Measurements from ENCODE around the gene GHR.

GHR gene

DNA sequence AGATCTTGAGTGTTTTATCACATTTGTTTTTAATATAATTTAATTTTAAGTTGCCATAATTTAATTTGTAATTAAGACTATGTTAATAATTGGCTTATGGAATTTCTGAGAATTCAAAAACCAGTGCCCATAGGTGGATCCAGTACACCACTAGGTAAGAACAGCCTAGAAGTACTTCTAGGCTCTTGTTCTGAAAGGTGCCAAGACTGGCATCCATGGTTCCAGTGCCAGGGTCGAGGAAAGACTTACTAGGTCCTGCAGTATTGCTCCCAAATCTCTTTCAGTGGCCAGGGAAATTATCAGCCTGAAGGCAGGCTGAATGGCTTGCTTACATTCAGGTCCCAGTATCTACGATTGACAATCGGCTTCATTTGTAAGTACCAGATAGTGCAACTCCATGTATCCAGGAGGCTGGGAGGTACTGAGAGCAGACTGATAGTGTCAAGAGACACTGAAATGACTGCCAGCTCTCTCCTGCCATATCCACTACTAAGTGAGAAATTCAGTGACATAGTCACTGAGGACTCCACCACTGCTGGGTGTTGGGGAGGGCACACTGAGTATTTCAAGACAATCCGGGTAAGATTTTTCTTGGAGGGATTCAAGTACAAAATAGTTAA, 174.2 kb downstream of the GHR start:
- Histone ChIP-seq H3K4me1 (ENCODE audit: insufficient read depth, low read length, severe bottlenecking) (no peaks in the 10 kb centered on the region), H3K27ac (ENCODE audit: low read depth, low read length, poor library complexity, severe bottlenecking) (no peak overlapping the region), H2AFZ (ENCODE audit: low read length) (no peak overlapping the region), H3K79me2 (ENCODE audit: insufficient read depth, low read length) (no peaks in the 10 kb centered on the region), H3K9ac (ENCODE audit: low read length) (no peak overlapping the region), H3K9me3 (ENCODE audit: low read length) (no peaks in the 10 kb centered on the region), H3K36me3 (ENCODE audit: insufficient read depth, low read length) (no peaks in the 10 kb centered on the region), H3K4me3 (ENCODE audit: low read depth, low read length, poor library complexity, severe bottlenecking) (no peak overlapping the region), H3K4me2 (ENCODE audit: low read length) (no peak overlapping the region), H4K20me1 (ENCODE audit: insufficient read depth, low read length) (no peaks in the 10 kb centered on the region), H3F3A (ENCODE audit: insufficient read depth, low read length) (no peaks in the 10 kb centered on the region), H3K9me2 (ENCODE audit: low read depth, low read length) (no peaks in the 10 kb centered on the region; the same call in 1 of the 2 replicates), H3K27me3 (ENCODE audit: insufficient read depth, low read length) (no peaks in the 10 kb centered on the region)
- TF ChIP-seq EZH2 (IDR thresholded peaks at IDR 0.05; ENCODE audit: borderline replicate concordance, low read length): no peak
- TF ChIP-seq, protein P1, sequence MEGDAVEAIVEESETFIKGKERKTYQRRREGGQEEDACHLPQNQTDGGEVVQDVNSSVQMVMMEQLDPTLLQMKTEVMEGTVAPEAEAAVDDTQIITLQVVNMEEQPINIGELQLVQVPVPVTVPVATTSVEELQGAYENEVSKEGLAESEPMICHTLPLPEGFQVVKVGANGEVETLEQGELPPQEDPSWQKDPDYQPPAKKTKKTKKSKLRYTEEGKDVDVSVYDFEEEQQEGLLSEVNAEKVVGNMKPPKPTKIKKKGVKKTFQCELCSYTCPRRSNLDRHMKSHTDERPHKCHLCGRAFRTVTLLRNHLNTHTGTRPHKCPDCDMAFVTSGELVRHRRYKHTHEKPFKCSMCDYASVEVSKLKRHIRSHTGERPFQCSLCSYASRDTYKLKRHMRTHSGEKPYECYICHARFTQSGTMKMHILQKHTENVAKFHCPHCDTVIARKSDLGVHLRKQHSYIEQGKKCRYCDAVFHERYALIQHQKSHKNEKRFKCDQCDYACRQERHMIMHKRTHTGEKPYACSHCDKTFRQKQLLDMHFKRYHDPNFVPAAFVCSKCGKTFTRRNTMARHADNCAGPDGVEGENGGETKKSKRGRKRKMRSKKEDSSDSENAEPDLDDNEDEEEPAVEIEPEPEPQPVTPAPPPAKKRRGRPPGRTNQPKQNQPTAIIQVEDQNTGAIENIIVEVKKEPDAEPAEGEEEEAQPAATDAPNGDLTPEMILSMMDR (IDR thresholded peaks at IDR 0.05; ENCODE audit: low read length): no peak

DNA sequence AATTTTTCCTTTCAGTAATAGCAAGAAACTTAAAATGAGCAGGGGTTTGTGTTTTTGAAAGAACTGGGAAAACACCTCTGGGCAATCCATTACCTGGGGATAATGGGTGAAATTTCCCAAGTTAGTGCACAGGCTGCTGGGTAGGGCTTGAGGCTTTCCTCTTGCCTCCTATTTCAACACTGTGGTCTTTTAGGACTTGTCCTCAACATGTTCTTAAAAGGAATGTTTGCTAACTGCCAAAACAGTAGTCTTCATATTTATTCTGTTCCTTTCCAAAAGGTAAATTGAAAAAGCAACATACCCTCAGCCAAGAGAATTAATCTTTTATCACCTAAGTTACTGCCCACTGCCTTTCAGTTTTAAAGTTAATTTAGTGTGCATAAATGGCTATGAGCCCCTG, 175.1 kb downstream of the GHR start:
- H3K27ac ChIP-seq (ENCODE audit: low read depth, low read length, poor library complexity, severe bottlenecking): no peak overlapping the region
- H3K27me3 ChIP-seq (ENCODE audit: insufficient read depth, low read length): no peaks in the 10 kb centered on the region
- no peaks in the 10 kb centered on the region for H3K79me2 ChIP-seq (ENCODE audit: insufficient read depth, low read length)
- no peaks in the 10 kb centered on the region for H4K20me1 ChIP-seq (ENCODE audit: insufficient read depth, low read length)
- H3K9me2 ChIP-seq (ENCODE audit: low read depth, low read length): no peaks in the 10 kb centered on the region; the same call in 1 of the 2 replicates
- H3K4me1 ChIP-seq (ENCODE audit: insufficient read depth, low read length, severe bottlenecking): no peaks in the 10 kb centered on the region
- no peak overlapping the region for H3K4me3 ChIP-seq (ENCODE audit: low read depth, low read length, poor library complexity, severe bottlenecking)
- H3K36me3 ChIP-seq (ENCODE audit: insufficient read depth, low read length): no peaks in the 10 kb centered on the region
- no peak overlapping the region for H3K9ac ChIP-seq (ENCODE audit: low read length)
- H3K4me2 ChIP-seq (ENCODE audit: low read length): no peak overlapping the region
- no peaks in the 10 kb centered on the region for H3F3A ChIP-seq (ENCODE audit: insufficient read depth, low read length)
- H3K9me3 ChIP-seq (ENCODE audit: low read length): no peaks in the 10 kb centered on the region
- TF ChIP-seq, protein P1 (IDR thresholded peaks at IDR 0.05; ENCODE audit: low read length): no peak
- no peak for TF ChIP-seq EZH2 (IDR thresholded peaks at IDR 0.05; ENCODE audit: borderline replicate concordance, low read length)
- no peak overlapping the region for H2AFZ ChIP-seq (ENCODE audit: low read length)

DNA sequence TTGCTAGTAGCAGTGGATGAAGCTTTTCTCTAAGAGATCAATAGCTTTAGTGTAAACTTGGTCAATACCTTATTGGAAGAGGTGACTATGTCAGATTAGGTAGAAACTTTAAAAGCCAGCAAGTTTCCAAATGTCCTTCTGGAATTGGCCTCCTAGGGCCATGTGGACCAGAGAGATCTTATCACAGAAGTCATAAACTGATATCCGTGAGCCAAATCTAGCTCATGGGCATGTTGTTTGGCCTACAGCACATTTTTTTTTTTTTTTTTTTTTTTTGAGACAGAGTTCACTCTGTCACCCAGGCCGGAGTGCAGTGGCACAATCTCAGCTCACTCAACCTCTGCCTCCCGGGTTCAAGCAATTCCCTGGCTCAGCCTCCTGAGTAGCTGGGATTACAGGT, 175.9 kb downstream of the GHR start:
- H3K27ac ChIP-seq (ENCODE audit: low read depth, low read length, poor library complexity, severe bottlenecking): no peak overlapping the region
- TF ChIP-seq, protein P1 (IDR thresholded peaks at IDR 0.05; ENCODE audit: low read length): no peak
- TF ChIP-seq EZH2 (IDR thresholded peaks at IDR 0.05; ENCODE audit: borderline replicate concordance, low read length): no peak
- no peaks in the 10 kb centered on the region for H3K4me1 ChIP-seq (ENCODE audit: insufficient read depth, low read length, severe bottlenecking)
- H3K9ac ChIP-seq (ENCODE audit: low read length): no peak overlapping the region
- no peak overlapping the region for H3K4me3 ChIP-seq (ENCODE audit: low read depth, low read length, poor library complexity, severe bottlenecking)
- no peaks in the 10 kb centered on the region for H3K27me3 ChIP-seq (ENCODE audit: insufficient read depth, low read length)
- no peaks in the 10 kb centered on the region for H4K20me1 ChIP-seq (ENCODE audit: insufficient read depth, low read length)
- H3K9me3 ChIP-seq (ENCODE audit: low read length): no peaks in the 10 kb centered on the region
- no peaks in the 10 kb centered on the region for H3K36me3 ChIP-seq (ENCODE audit: insufficient read depth, low read length)
- no peak overlapping the region for H2AFZ ChIP-seq (ENCODE audit: low read length)
- H3F3A ChIP-seq (ENCODE audit: insufficient read depth, low read length): no peaks in the 10 kb centered on the region
- no peaks in the 10 kb centered on the region for H3K79me2 ChIP-seq (ENCODE audit: insufficient read depth, low read length)
- no peaks in the 10 kb centered on the region; the same call in 1 of the 2 replicates for H3K9me2 ChIP-seq (ENCODE audit: low read depth, low read length)
- no peak overlapping the region for H3K4me2 ChIP-seq (ENCODE audit: low read length)
